Measurements from ENCODE around the gene CCL18. TPM values are rescaled to one million over a fixed set of nuclear protein-coding genes. Genes with fewer than 3 reads are reported as not detected.
"Not testable (repeated sequence)": the region's sequence is repeated elsewhere in the genome, so short reads cannot be mapped to it uniquely, and the experiment has no call there.

The CCL18 gene
- total and polyA plus RNA-seq, 4 experiments from 2014 or later = not detected

GRCh38 chr17:36103401-36103975, 39.4 kb downstream of the CCL18 start, which contains the start of gene CCL4:
TSS of gene CCL4 (plus strand) at chr17:36103827. CDS start at chr17:36103906, 79 bp downstream.
- H3K36me3 ChIP-seq (ENCODE audit: insufficient read depth, low read length); H3K4me3 ChIP-seq (ENCODE audit: low read length in 2 of 2); H3K9me3 Mint-ChIP-seq; H3K36me3 Mint-ChIP-seq; CTCF ChIA-PET (ENCODE audit: partially characterized antibody); H3K9me3 ChIP-seq (ENCODE audit: control insufficient read depth in 1 of 2, low read length in 2 of 2); POLR2A ChIA-PET (ENCODE audit: partially characterized antibody); intact Hi-C loops (cut with micrococcal nuclease); H3K27ac ChIP-seq (ENCODE audit: low read depth, low read length); H3K4me1 ChIP-seq (ENCODE audit: insufficient read depth, low read length); H3K27me3 ChIP-seq (ENCODE audit: insufficient read depth, low read length): not testable (repeated sequence)
- Mint-ChIP-seq H3K4me1 (peaks cover 0 to 31% (median 14%) of the 10 kb centered on the region in 4 donors), H3K27ac (peak within 1 kb of the TSS in 5 of 7 donors; percentile 46 to 92 (median 63)), H3K4me3 (peak within 1 kb of the TSS in 5 of 8 donors; percentile 52 to 88 (median 72)), H3K27me3 (peaks cover 2 to 12% of the 10 kb centered on the region in 2 donors)
- peak in 2 of 5 donors; percentile 22 to 35 for DNase-seq

- DNase-seq; H3K27me3 ChIP-seq (ENCODE audit: insufficient read depth, low read length); H3K9me3 ChIP-seq (ENCODE audit: control insufficient read depth in 1 of 2, low read length in 2 of 2); H3K4me3 ChIP-seq (ENCODE audit: low read length in 2 of 2); H3K9me3 Mint-ChIP-seq; intact Hi-C loops (cut with micrococcal nuclease); CTCF ChIA-PET (ENCODE audit: partially characterized antibody); H3K36me3 Mint-ChIP-seq; H3K27ac ChIP-seq (ENCODE audit: low read depth, low read length); H3K4me1 ChIP-seq (ENCODE audit: insufficient read depth, low read length); POLR2A ChIA-PET (ENCODE audit: partially characterized antibody); H3K36me3 ChIP-seq (ENCODE audit: insufficient read depth, low read length): not testable (repeated sequence)
- peak overlapping the region in 3 of 7 donors; percentile 49 to 92 (median 54) for H3K27ac Mint-ChIP-seq
- peaks cover 0 to 31% (median 14%) of the 10 kb centered on the region in 4 donors for H3K4me1 Mint-ChIP-seq
- H3K27me3 Mint-ChIP-seq = peaks cover 2 to 10% of the 10 kb centered on the region in 2 donors
- peak overlapping the region in 4 of 8 donors; percentile 60 to 88 (median 66) for H3K4me3 Mint-ChIP-seq
Observed at GRCh38 chr17:36104246-36104645, 40.2 kb downstream of the CCL18 start.

GRCh38 chr17:36104701-36105181, 40.7 kb downstream of the CCL18 start:
- Mint-ChIP-seq H3K27me3 (peaks cover 2 to 10% of the 10 kb centered on the region in 2 donors), H3K4me3 (peak overlapping the region in 5 of 8 donors; percentile 52 to 88 (median 63)), H3K9me3 (no peaks in the 10 kb centered on the region), H3K36me3 (no peaks in the 10 kb centered on the region), H3K27ac (peak overlapping the region in 4 of 7 donors; percentile 49 to 92 (median 56)), H3K4me1 (peaks cover 0 to 31% (median 14%) of the 10 kb centered on the region in 4 donors)
- intact Hi-C loops (cut with micrococcal nuclease) = no loop called here
- DNase-seq = no peak
- no peaks in the 10 kb centered on the region for H3K9me3 ChIP-seq (ENCODE audit: control insufficient read depth in 1 of 2, low read length in 2 of 2)
- peaks cover 4% of the 10 kb centered on the region for H3K4me1 ChIP-seq (ENCODE audit: insufficient read depth, low read length)
- H3K27me3 ChIP-seq (ENCODE audit: insufficient read depth, low read length) = no peaks in the 10 kb centered on the region
- CTCF ChIA-PET (ENCODE audit: partially characterized antibody) = no interaction called here
- POLR2A ChIA-PET (ENCODE audit: partially characterized antibody) = no interaction called here
- H3K27ac ChIP-seq (ENCODE audit: low read depth, low read length) = no peak overlapping the region
- H3K36me3 ChIP-seq (ENCODE audit: insufficient read depth, low read length) = no peaks in the 10 kb centered on the region
- no peak overlapping the region for H3K4me3 ChIP-seq (ENCODE audit: low read length in 2 of 2)

GRCh38 chr17:36105781-36106492, 41.9 kb downstream of the CCL18 start:
- Mint-ChIP-seq H3K27me3 (peaks cover 2 to 10% of the 10 kb centered on the region in 2 donors), H3K9me3 (no peaks in the 10 kb centered on the region), H3K36me3 (no peaks in the 10 kb centered on the region), H3K27ac (peak overlapping the region in 1 of 7 donors; percentile 38), H3K4me3 (no peak overlapping the region), H3K4me1 (peaks cover 0 to 31% (median 14%) of the 10 kb centered on the region in 4 donors)
- no peaks in the 10 kb centered on the region for H3K36me3 ChIP-seq (ENCODE audit: insufficient read depth, low read length)
- no peak for DNase-seq
- CTCF ChIA-PET (ENCODE audit: partially characterized antibody) = no interaction called here
- no peak overlapping the region for H3K4me3 ChIP-seq (ENCODE audit: low read length in 2 of 2)
- intact Hi-C loops (cut with micrococcal nuclease) = no loop called here
- no peak overlapping the region for H3K27ac ChIP-seq (ENCODE audit: low read depth, low read length)
- POLR2A ChIA-PET (ENCODE audit: partially characterized antibody) = no interaction called here
- H3K27me3 ChIP-seq (ENCODE audit: insufficient read depth, low read length) = no peaks in the 10 kb centered on the region
- H3K9me3 ChIP-seq (ENCODE audit: control insufficient read depth in 1 of 2, low read length in 2 of 2) = no peaks in the 10 kb centered on the region
- H3K4me1 ChIP-seq (ENCODE audit: insufficient read depth, low read length) = peaks cover 4% of the 10 kb centered on the region

- Mint-ChIP-seq H3K4me3 (no peak overlapping the region), H3K27ac (no peak overlapping the region), H3K27me3 (peaks cover 3 to 10% of the 10 kb centered on the region in 2 donors), H3K4me1 (peaks cover 0 to 31% (median 14%) of the 10 kb centered on the region in 4 donors), H3K36me3 (no peaks in the 10 kb centered on the region), H3K9me3 (no peaks in the 10 kb centered on the region)
- no peak overlapping the region for H3K4me3 ChIP-seq (ENCODE audit: low read length in 2 of 2)
- intact Hi-C loops (cut with micrococcal nuclease) = no loop called here
- H3K36me3 ChIP-seq (ENCODE audit: insufficient read depth, low read length) = no peaks in the 10 kb centered on the region
- H3K9me3 ChIP-seq (ENCODE audit: control insufficient read depth in 1 of 2, low read length in 2 of 2) = no peaks in the 10 kb centered on the region
- no peaks in the 10 kb centered on the region for H3K27me3 ChIP-seq (ENCODE audit: insufficient read depth, low read length)
- ChIA-PET CTCF (ENCODE audit: partially characterized antibody) (interaction anchor here (0.7 kb wide), 1 partner anchor 34 kb away, joined by 3 read pairs; no protein-coding TSS in a partner anchor), POLR2A (ENCODE audit: partially characterized antibody) (no interaction called here)
- H3K27ac ChIP-seq (ENCODE audit: low read depth, low read length) = no peak overlapping the region
- peaks cover 4% of the 10 kb centered on the region for H3K4me1 ChIP-seq (ENCODE audit: insufficient read depth, low read length)
- DNase-seq = no peak
Observed at GRCh38 chr17:36106493-36106835, 42.4 kb downstream of the CCL18 start.

GRCh38 chr17:36107660-36108059, 43.6 kb downstream of the CCL18 start:
- intact Hi-C loops (cut with micrococcal nuclease) = no loop called here
- peaks cover 3 to 10% of the 10 kb centered on the region in 2 donors for H3K27me3 Mint-ChIP-seq
- H3K4me3 ChIP-seq (ENCODE audit: low read length in 2 of 2) = no peak overlapping the region
- ChIA-PET POLR2A (ENCODE audit: partially characterized antibody) (no interaction called here), CTCF (ENCODE audit: partially characterized antibody) (no interaction called here)
- H3K4me1 Mint-ChIP-seq = peaks cover 0 to 31% (median 14%) of the 10 kb centered on the region in 4 donors
- no peak overlapping the region for H3K4me3 Mint-ChIP-seq
- no peaks in the 10 kb centered on the region for H3K36me3 ChIP-seq (ENCODE audit: insufficient read depth, low read length)
- H3K9me3 Mint-ChIP-seq = no peaks in the 10 kb centered on the region
- no peaks in the 10 kb centered on the region for H3K36me3 Mint-ChIP-seq
- no peaks in the 10 kb centered on the region for H3K9me3 ChIP-seq (ENCODE audit: control insufficient read depth in 1 of 2, low read length in 2 of 2)
- H3K4me1 ChIP-seq (ENCODE audit: insufficient read depth, low read length) = peaks cover 4% of the 10 kb centered on the region
- DNase-seq = no peak
- H3K27ac Mint-ChIP-seq = peak overlapping the region in 2 of 7 donors; percentile 18 to 53
- no peaks in the 10 kb centered on the region for H3K27me3 ChIP-seq (ENCODE audit: insufficient read depth, low read length)
- no peak overlapping the region for H3K27ac ChIP-seq (ENCODE audit: low read depth, low read length)

GRCh38 chr17:36108265-36108664, 44.2 kb downstream of the CCL18 start:
- H3K36me3 ChIP-seq (ENCODE audit: insufficient read depth, low read length); H3K4me3 ChIP-seq (ENCODE audit: low read length in 2 of 2); H3K4me3 Mint-ChIP-seq; H3K9me3 Mint-ChIP-seq; H3K27me3 ChIP-seq (ENCODE audit: insufficient read depth, low read length); H3K27ac Mint-ChIP-seq; intact Hi-C loops (cut with micrococcal nuclease); H3K4me1 ChIP-seq (ENCODE audit: insufficient read depth, low read length); H3K27ac ChIP-seq (ENCODE audit: low read depth, low read length); CTCF ChIA-PET (ENCODE audit: partially characterized antibody); POLR2A ChIA-PET (ENCODE audit: partially characterized antibody); H3K36me3 Mint-ChIP-seq; H3K9me3 ChIP-seq (ENCODE audit: control insufficient read depth in 1 of 2, low read length in 2 of 2); DNase-seq: not testable (repeated sequence)
- peaks cover 0 to 24% (median 11%) of the 10 kb centered on the region in 4 donors for H3K4me1 Mint-ChIP-seq
- peaks cover 3 to 10% of the 10 kb centered on the region in 2 donors for H3K27me3 Mint-ChIP-seq
